Measurements from ENCODE around the gene EFNA4.

DNA sequence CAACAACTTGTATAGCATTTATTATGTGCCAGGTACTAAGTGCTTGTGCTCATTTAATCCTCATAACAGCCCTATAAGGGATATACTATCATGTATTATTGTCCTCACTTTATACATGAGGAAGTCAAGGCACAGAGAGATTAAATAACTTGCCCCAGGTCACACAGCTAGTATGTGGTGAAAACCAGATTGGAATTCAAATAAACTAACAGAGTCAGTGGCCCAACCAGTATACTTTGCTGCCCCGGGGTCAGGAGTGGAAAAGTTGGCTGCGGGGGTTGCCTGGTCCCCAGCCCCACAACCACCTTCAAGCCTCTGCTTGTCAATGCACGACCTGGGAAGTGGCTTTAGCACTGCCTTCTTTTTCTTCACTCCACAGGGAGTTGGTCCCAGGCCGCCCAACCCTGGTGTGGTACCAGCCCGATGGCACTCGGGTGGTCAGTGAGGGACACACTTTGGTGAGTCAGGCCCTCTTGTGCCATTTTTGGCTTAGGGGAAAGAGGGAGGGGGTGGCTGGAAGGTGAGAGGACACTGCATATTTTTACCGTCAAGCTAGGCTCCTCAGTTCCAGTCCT lies 9.9 kb upstream of the EFNA4 start:
- no peak for TF ChIP-seq ZNF777 (tag by site-specific recombination; IDR thresholded peaks at IDR 0.05; ENCODE audit: borderline replicate concordance)
- TF ChIP-seq ZNF670 (tag by site-specific recombination; IDR thresholded peaks at IDR 0.05; ENCODE audit: low read depth) = no peak
- TF ChIP-seq, protein P1, sequence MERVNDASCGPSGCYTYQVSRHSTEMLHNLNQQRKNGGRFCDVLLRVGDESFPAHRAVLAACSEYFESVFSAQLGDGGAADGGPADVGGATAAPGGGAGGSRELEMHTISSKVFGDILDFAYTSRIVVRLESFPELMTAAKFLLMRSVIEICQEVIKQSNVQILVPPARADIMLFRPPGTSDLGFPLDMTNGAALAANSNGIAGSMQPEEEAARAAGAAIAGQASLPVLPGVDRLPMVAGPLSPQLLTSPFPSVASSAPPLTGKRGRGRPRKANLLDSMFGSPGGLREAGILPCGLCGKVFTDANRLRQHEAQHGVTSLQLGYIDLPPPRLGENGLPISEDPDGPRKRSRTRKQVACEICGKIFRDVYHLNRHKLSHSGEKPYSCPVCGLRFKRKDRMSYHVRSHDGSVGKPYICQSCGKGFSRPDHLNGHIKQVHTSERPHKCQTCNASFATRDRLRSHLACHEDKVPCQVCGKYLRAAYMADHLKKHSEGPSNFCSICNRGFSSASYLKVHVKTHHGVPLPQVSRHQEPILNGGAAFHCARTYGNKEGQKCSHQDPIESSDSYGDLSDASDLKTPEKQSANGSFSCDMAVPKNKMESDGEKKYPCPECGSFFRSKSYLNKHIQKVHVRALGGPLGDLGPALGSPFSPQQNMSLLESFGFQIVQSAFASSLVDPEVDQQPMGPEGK (tag by site-specific recombination; IDR thresholded peaks at IDR 0.05) = no peak
- TF ChIP-seq, protein P2, sequence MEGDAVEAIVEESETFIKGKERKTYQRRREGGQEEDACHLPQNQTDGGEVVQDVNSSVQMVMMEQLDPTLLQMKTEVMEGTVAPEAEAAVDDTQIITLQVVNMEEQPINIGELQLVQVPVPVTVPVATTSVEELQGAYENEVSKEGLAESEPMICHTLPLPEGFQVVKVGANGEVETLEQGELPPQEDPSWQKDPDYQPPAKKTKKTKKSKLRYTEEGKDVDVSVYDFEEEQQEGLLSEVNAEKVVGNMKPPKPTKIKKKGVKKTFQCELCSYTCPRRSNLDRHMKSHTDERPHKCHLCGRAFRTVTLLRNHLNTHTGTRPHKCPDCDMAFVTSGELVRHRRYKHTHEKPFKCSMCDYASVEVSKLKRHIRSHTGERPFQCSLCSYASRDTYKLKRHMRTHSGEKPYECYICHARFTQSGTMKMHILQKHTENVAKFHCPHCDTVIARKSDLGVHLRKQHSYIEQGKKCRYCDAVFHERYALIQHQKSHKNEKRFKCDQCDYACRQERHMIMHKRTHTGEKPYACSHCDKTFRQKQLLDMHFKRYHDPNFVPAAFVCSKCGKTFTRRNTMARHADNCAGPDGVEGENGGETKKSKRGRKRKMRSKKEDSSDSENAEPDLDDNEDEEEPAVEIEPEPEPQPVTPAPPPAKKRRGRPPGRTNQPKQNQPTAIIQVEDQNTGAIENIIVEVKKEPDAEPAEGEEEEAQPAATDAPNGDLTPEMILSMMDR (tag by site-specific recombination; IDR thresholded peaks at IDR 0.05) = no peak
- TF ChIP-seq, protein P3, sequence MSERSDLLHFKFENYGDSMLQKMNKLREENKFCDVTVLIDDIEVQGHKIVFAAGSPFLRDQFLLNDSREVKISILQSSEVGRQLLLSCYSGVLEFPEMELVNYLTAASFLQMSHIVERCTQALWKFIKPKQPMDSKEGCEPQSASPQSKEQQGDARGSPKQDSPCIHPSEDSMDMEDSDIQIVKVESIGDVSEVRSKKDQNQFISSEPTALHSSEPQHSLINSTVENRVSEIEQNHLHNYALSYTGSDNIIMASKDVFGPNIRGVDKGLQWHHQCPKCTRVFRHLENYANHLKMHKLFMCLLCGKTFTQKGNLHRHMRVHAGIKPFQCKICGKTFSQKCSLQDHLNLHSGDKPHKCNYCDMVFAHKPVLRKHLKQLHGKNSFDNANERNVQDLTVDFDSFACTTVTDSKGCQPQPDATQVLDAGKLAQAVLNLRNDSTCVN (tag by site-specific recombination; optimal IDR thresholded peaks at IDR 0.05) = no peak
